Measurements from ENCODE around the gene CCDC28B. TPM values are rescaled to one million over a fixed set of nuclear protein-coding genes. Genes with fewer than 3 reads are reported as not detected.

CCDC28B gene
- polyA plus RNA-seq, 2 of the 4 experiments (the other 2 are of a cell fraction): 1.2 to 4.4 TPM

GRCh38 chr1:32179193-32179442, 21.3 kb upstream of the CCDC28B start:
- ChIA-PET POLR2A (interaction anchor here (0.5 to 2.0 kb wide), 17 partner anchors 11 to 153 kb away, joined by 3 to 16 read pairs (median 4); partner anchors contain the start of genes CCDC28B, IQCC and KPNA6), CTCF (interaction anchor here (1.2 kb wide), 1 partner anchor 25 kb away, joined by 7 read pairs; no protein-coding TSS in a partner anchor)
- no peak for TF ChIP-seq MYC (IDR thresholded peaks at IDR 0.05; ENCODE audit: borderline replicate concordance, low read length)
- TF ChIP-seq RCOR1 (IDR thresholded peaks at IDR 0.05; ENCODE audit: low read depth, low read length): no peak
- TF ChIP-seq ZSCAN20 (CRISPR knock-in tag; IDR thresholded peaks at IDR 0.05): no peak
- TF ChIP-seq ZFP36 (IDR thresholded peaks at IDR 0.05; ENCODE audit: borderline replicate concordance, partially characterized antibody): no peak
- TF ChIP-seq FOSB (CRISPR knock-in tag; IDR thresholded peaks at IDR 0.05): no peak
- TF ChIP-seq HOXB13 (CRISPR knock-in tag; IDR thresholded peaks at IDR 0.05; ENCODE audit: low read depth): no peak
- TF ChIP-seq JUNB (IDR thresholded peaks at IDR 0.05): no peak
- peaks cover 30% of the 10 kb centered on the region for H3K4me1 ChIP-seq
- peak; percentile 50 to 53 for ATAC-seq
- peak overlapping the region; percentile 89 to 94 for H3K27ac ChIP-seq
- FAIRE-seq: no peak
- H3K9me3 ChIP-seq: no peaks in the 10 kb centered on the region
- 9% methylated on average over 6 of the region's 7 CpGs for WGBS (ENCODE audit: missing lambda C conversion rate)
- peak overlapping the region; percentile 95 for H3K4me2 ChIP-seq
- DNase-seq (ENCODE audit: low read depth in 1 of 2, low spot score in 1 of 2): no peak
- H3K4me3 ChIP-seq: peak overlapping the region; percentile 90

DNA sequence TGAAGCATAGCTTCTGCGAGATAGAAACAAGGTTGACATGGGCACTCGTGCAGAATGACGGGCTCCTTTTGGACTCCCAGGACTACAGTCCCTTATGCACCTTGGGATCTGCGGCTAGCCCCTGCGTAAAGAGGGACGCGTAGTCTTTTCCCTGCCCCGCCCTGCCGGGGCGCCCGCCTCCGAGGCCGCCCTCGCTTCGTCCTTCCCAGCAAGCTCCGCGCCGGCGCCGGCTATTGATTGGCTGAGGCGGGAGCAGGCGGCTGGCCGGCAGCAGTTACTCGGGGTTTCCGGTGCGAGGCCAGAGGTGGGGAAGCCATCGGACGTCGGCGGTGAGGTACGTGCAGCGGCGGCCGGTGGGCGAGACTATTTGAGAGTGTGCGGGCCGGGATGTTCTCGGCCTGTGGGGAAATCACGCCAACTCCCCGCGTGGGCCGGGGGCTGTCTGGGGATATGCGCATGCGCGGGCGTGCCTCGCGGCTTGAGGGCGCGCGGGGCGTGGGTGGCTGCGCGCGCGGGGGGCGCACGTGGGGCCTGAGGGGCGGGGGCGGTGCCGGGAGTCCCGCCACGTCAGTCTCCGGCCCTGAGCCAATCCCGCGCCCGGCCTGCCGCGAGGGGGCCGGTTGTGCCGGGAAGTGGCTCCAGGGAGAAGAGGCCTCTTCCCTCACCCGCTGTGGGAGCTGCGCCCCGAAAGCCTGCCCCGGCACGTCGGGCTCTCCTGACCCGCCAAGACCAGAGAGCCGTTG, 20.8 kb upstream of the CCDC28B start, which contains the start of gene TXLNA:
Gene TXLNA (plus strand): TSS at position 233 of the 743 bp plus-strand sequence. CDS start 671 bp downstream, outside the sequence.
- Histone ChIP-seq H3K4me3 (peak within 1 kb of the TSS; percentile 90), H3K9me3 (no peaks in the 10 kb centered on the region), H3K4me1 (peaks cover 33% of the 10 kb centered on the region), H3K4me2 (peak within 1 kb of the TSS; percentile 95), H3K27ac (peak within 1 kb of the TSS; percentile 89 to 94)
- DNase-seq (ENCODE audit: low read depth in 1 of 2, low spot score in 1 of 2): peak; percentile 90 to 92
- no peak for FAIRE-seq
- WGBS (ENCODE audit: missing lambda C conversion rate): 0% methylated on average over 4 of the region's 79 CpGs
- POLR2A ChIA-PET: interaction anchor here (0.5 to 2.0 kb wide), 17 partner anchors 12 to 153 kb away, joined by 3 to 16 read pairs (median 4); partner anchors contain the start of genes CCDC28B, IQCC and KPNA6
- CTCF ChIA-PET: interaction anchor here (0.6 to 1.7 kb wide), 3 partner anchors 26 to 534 kb away, joined by 5 to 9 read pairs (median 7); no protein-coding TSS in a partner anchor
- ATAC-seq: peak; percentile 94 to 95
- TF ChIP-seq HDAC2 (IDR thresholded peaks at IDR 0.05) (no peak), ATOH8 (CRISPR knock-in tag; IDR thresholded peaks at IDR 0.05; ENCODE audit: low read depth) (0 out of 2 replicates have a peak, but pooled peaks have one; percentile 65), JUN (IDR thresholded peaks at IDR 0.05) (peak; percentile 68 to 89; a peak in 4 of 5 replicates), ZFP36 (IDR thresholded peaks at IDR 0.05; ENCODE audit: borderline replicate concordance, partially characterized antibody) (no peak), POLR2A (IDR thresholded peaks at IDR 0.05; ENCODE audit: low read length) (peak; percentile 64), HOXB5 (CRISPR knock-in tag; IDR thresholded peaks at IDR 0.05) (peak; percentile 75; the same call in 1 of the 2 replicates), E2F6 (IDR thresholded peaks at IDR 0.05; ENCODE audit: borderline replicate concordance, low read depth) (peak; percentile 92), GATA3 (IDR thresholded peaks at IDR 0.05; ENCODE audit: borderline replicate concordance) (0 out of 2 replicates have a peak, but pooled peaks have one; percentile 6), PHF8 (IDR thresholded peaks at IDR 0.05; ENCODE audit: borderline replicate concordance, low read depth) (peak; percentile 74; the same call in 1 of the 2 replicates), USF2 (IDR thresholded peaks at IDR 0.05) (peak; percentile 40), CHD4 (IDR thresholded peaks at IDR 0.05; ENCODE audit: borderline replicate concordance) (no peak)
- TF ChIP-seq, protein P1, sequence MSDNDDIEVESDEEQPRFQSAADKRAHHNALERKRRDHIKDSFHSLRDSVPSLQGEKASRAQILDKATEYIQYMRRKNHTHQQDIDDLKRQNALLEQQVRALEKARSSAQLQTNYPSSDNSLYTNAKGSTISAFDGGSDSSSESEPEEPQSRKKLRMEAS (IDR thresholded peaks at IDR 0.05): peak; percentile 88
- TF ChIP-seq, protein P2, sequence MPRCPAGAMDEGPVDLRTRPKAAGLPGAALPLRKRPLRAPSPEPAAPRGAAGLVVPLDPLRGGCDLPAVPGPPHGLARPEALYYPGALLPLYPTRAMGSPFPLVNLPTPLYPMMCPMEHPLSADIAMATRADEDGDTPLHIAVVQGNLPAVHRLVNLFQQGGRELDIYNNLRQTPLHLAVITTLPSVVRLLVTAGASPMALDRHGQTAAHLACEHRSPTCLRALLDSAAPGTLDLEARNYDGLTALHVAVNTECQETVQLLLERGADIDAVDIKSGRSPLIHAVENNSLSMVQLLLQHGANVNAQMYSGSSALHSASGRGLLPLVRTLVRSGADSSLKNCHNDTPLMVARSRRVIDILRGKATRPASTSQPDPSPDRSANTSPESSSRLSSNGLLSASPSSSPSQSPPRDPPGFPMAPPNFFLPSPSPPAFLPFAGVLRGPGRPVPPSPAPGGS (IDR thresholded peaks at IDR 0.05): 0 out of 3 replicates have a peak, but pooled peaks have one; percentile 54

Measured in A549 (cell line).